Posterior vena cava (tissue), 2 donors: ENCODE results near the gene CRYBG1. TPM values are rescaled to one million over a fixed set of nuclear protein-coding genes. Genes with fewer than 3 reads are reported as not detected.

ENCODE experiments used
- DNase-seq: peaks from one replicate; pipeline ENCODE4 v3.0.0-alpha.2; 2020; ENCODE audit warnings: low spot score
- intact Hi-C, 2 donors: fragments of 100-400 bp; cut with DNase I; formaldehyde crosslinking; loops; one replicate each; pipeline versions ENCODE4 v1.14.1 to v1.14.2; 2022 to 2023
- total RNA-seq, 2 donors: library from RNA; stranded (reverse); fragmentation: NEBNext Ultra II Directional; extraction: Animal tissue kit (Norgen Biotek cat#: 25700); gene quantifications; one replicate each; pipeline ENCODE4 v1.2.1, GENCODE V29; 2021
- donor health status: DM: yes; HTN: yes; CAD: no.
- donor health status: DM: yes; HTN: yes; CAD: no.

Gene CRYBG1
- total RNA-seq, 2 donors from 2014 or later = 4.6 to 5.5 TPM

- intact Hi-C loops = no loop called here
- no peak for DNase-seq
Measured at GRCh38 chr6:106600329-106600728, 239.8 kb downstream of the CRYBG1 start.

GRCh38 chr6:106608080-106608668 is 247.7 kb downstream of the CRYBG1 start:
- intact Hi-C loops = loop anchor here in 1 of 2 donors (1.0 kb wide), 1 partner anchor 18 kb away; no protein-coding TSS in a partner anchor
- DNase-seq = no peak

- no peak for DNase-seq
- intact Hi-C loops = no loop called here
Measured at GRCh38 chr6:106609699-106610098, 249.2 kb downstream of the CRYBG1 start.

- intact Hi-C loops = no loop called here
- no peak for DNase-seq
Measured at GRCh38 chr6:106611030-106611429, 250.5 kb downstream of the CRYBG1 start.

- DNase-seq = no peak
- intact Hi-C loops = no loop called here
Measured at GRCh38 chr6:106612671-106613416, 252.3 kb downstream of the CRYBG1 start.

GRCh38 chr6:106613590-106613989 is 253.1 kb downstream of the CRYBG1 start:
- intact Hi-C loops = no loop called here
- DNase-seq = no peak

GRCh38 chr6:106614166-106614565 is 253.6 kb downstream of the CRYBG1 start:
- intact Hi-C loops = no loop called here

GRCh38 chr6:106614592-106615257 is 254.2 kb downstream of the CRYBG1 start:
- intact Hi-C loops = no loop called here
- no peak for DNase-seq

More at GRCh38 chr6:106614166-106614565, 253.6 kb downstream of the CRYBG1 start:
- no peak for DNase-seq

GRCh38 chr6:106617302-106617701 is 256.8 kb downstream of the CRYBG1 start:
- no peak for DNase-seq
- intact Hi-C loops = no loop called here

- DNase-seq = no peak
- intact Hi-C loops = no loop called here
Measured at GRCh38 chr6:106617857-106618256, 257.3 kb downstream of the CRYBG1 start.

GRCh38 chr6:106618324-106618723 is 257.8 kb downstream of the CRYBG1 start:
- intact Hi-C loops = no loop called here
- no peak for DNase-seq

- intact Hi-C loops = no loop called here
- DNase-seq = no peak
Measured at GRCh38 chr6:106619223-106619622, 258.7 kb downstream of the CRYBG1 start.

GRCh38 chr6:106620931-106621672 is 260.6 kb downstream of the CRYBG1 start:
- intact Hi-C loops = no loop called here
- no peak for DNase-seq

Other genes starting within 250 kb of the CRYBG1 start
- gene ATG5, start 35.0 kb upstream of the CRYBG1 start, total RNA-seq = 10 to 100 TPM; 28.2 to 29.4 TPM